H9 (cell line): ENCODE results near the gene PFKP. TPM values are rescaled to one million over a fixed set of nuclear protein-coding genes. Genes with fewer than 3 reads are reported as not detected.

Experiments used
- DNase-seq: peaks from one replicate; pipeline ENCODE4 v3.0.0-alpha.2; 2017
- H2AFZ ChIP-seq: one replicate; pipeline ENCODE4 v1.6.1; 2013; ENCODE audit warnings: mild to moderate bottlenecking, low read length, control low read depth, moderate library complexity
- H2AK5ac ChIP-seq: 2 replicates; pipeline ENCODE4 v1.6.1; 2013; ENCODE audit warnings: low read length, control low read depth, mixed read lengths; ENCODE audit not compliant: insufficient read length
- H2BK120ac ChIP-seq: one replicate; pipeline ENCODE4 v1.6.1; 2013; ENCODE audit warnings: low read depth, mild to moderate bottlenecking, low read length, control low read depth, inconsistent platforms; ENCODE audit not compliant: poor library complexity, severe bottlenecking
- H2BK12ac ChIP-seq: 2 replicates; pipeline ENCODE4 v1.6.1; 2013; ENCODE audit warnings: low read length, control low read depth, mixed read lengths, low read depth; ENCODE audit not compliant: insufficient read length
- H2BK15ac ChIP-seq: 2 replicates; pipeline ENCODE4 v1.6.1; 2013; ENCODE audit warnings: low read depth, low read length, control low read depth
- H2BK20ac ChIP-seq: one replicate; pipeline ENCODE4 v1.6.1; 2013; ENCODE audit warnings: low read depth, mild to moderate bottlenecking, low read length, control low read depth, inconsistent platforms; ENCODE audit not compliant: poor library complexity, severe bottlenecking
- H2BK5ac ChIP-seq: 2 replicates; pipeline ENCODE4 v1.6.1; 2013; ENCODE audit warnings: low read length, control low read depth, mixed read lengths; ENCODE audit not compliant: insufficient read length
- H3K14ac ChIP-seq: 2 replicates; pipeline ENCODE4 v1.6.1; 2013; ENCODE audit warnings: low read length, control low read depth; ENCODE audit not compliant: insufficient read depth
- H3K18ac ChIP-seq: 2 replicates; pipeline ENCODE4 v1.6.1; 2013; ENCODE audit warnings: low read depth, mild to moderate bottlenecking, mixed read lengths, low read length, control low read depth; ENCODE audit not compliant: insufficient read length
- H3K23ac ChIP-seq: 2 replicates; pipeline ENCODE4 v1.6.1; 2013; ENCODE audit warnings: low read length, control low read depth, mixed read lengths, low read depth; ENCODE audit not compliant: insufficient read length
- H3K23me2 ChIP-seq: 2 replicates; pipeline ENCODE4 v1.6.1; 2013; ENCODE audit warnings: low read depth, mild to moderate bottlenecking, mixed read lengths, low read length, control low read depth; ENCODE audit not compliant: insufficient read length, poor library complexity, severe bottlenecking
- H3K27ac ChIP-seq: 2 replicates; pipeline ENCODE4 v1.5.1; 2013; ENCODE audit warnings: low read length, control low read depth, mixed read lengths, low read depth; ENCODE audit not compliant: insufficient read length
- H3K27me3 ChIP-seq: 2 replicates; pipeline ENCODE4 v1.6.1; 2013; ENCODE audit warnings: low read length, control low read depth, inconsistent platforms; ENCODE audit not compliant: insufficient read depth
- H3K4ac ChIP-seq: 2 replicates; pipeline ENCODE4 v1.6.1; 2013; ENCODE audit warnings: low read depth, mild to moderate bottlenecking, control low read depth, inconsistent platforms, low read length, moderate library complexity
- H3K4me1 ChIP-seq: 2 replicates; pipeline ENCODE4 v1.6.1; 2013; ENCODE audit warnings: low read length, control low read depth, inconsistent platforms; ENCODE audit not compliant: insufficient read depth
- H3K4me2 ChIP-seq: 2 replicates; pipeline ENCODE4 v1.6.1; 2013; ENCODE audit warnings: low read length, control low read depth, mixed read lengths; ENCODE audit not compliant: insufficient read length, insufficient read depth
- H3K56ac ChIP-seq: 2 replicates; pipeline ENCODE4 v1.6.1; 2013; ENCODE audit warnings: low read depth, mild to moderate bottlenecking, mixed read lengths, low read length, control low read depth; ENCODE audit not compliant: insufficient read length
- H3K79me1 ChIP-seq: 2 replicates; pipeline ENCODE4 v1.6.1; 2013; ENCODE audit warnings: low read depth, mild to moderate bottlenecking, moderate library complexity, low read length, control low read depth, inconsistent platforms; ENCODE audit not compliant: insufficient read depth, poor library complexity, severe bottlenecking
- H3K79me2 ChIP-seq: 2 replicates; pipeline ENCODE4 v1.6.1; 2013; ENCODE audit warnings: low read length, control low read depth, inconsistent platforms; ENCODE audit not compliant: insufficient read depth
- H3K9ac ChIP-seq: 2 replicates; pipeline ENCODE4 v1.6.1; 2013; ENCODE audit warnings: low read length, control low read depth, mixed read lengths; ENCODE audit not compliant: insufficient read length; ENCODE audit errors: extremely low read depth
- H3K9me3 ChIP-seq: one replicate; pipeline ENCODE4 v1.6.1; 2013; ENCODE audit warnings: low read depth, low read length, inconsistent platforms; ENCODE audit not compliant: control insufficient read depth
- H3T11ph ChIP-seq: one replicate; pipeline ENCODE4 v1.6.1; 2013; ENCODE audit warnings: mild to moderate bottlenecking, low read length, control low read depth, inconsistent platforms
- H4K20me1 ChIP-seq: one replicate; pipeline ENCODE4 v1.6.1; 2013; ENCODE audit not compliant: control insufficient read depth, insufficient read length, insufficient read depth
- H4K5ac ChIP-seq: 2 replicates; pipeline ENCODE4 v1.6.1; 2013; ENCODE audit warnings: low read depth, mild to moderate bottlenecking, mixed read lengths, low read length, control low read depth; ENCODE audit not compliant: insufficient read length
- H4K8ac ChIP-seq: replicated peaks from 2 replicates; pipeline ENCODE4 v1.6.1; 2013; ENCODE audit warnings: low read length, control low read depth, mixed read lengths, low read depth; ENCODE audit not compliant: insufficient read length
- H4K91ac ChIP-seq: 2 replicates; pipeline ENCODE4 v1.6.1; 2013; ENCODE audit warnings: low read depth, mild to moderate bottlenecking, moderate library complexity, mixed read lengths, low read length, control low read depth; ENCODE audit not compliant: insufficient read length
- H3K27ac Mint-ChIP-seq, 3 experiments: 2 replicates in 2 of 3; 3 replicates in 1 of 3; pipeline ENCODE4 v1.8.0; 2020 to 2021; ENCODE audit warnings: mixed read lengths in 3 of 3, mild to moderate bottlenecking in 1 of 3, moderate library complexity in 1 of 3
- H3K27me3 Mint-ChIP-seq: 2 replicates; pipeline ENCODE4 v1.8.0; 2021; ENCODE audit warnings: low read depth, mild to moderate bottlenecking, moderate library complexity, mixed read lengths
- H3K36me3 Mint-ChIP-seq, 3 experiments: 2 replicates in 2 of 3; 3 replicates in 1 of 3; pipeline ENCODE4 v1.8.0; 2020 to 2021; ENCODE audit warnings: low read depth in 3 of 3, mixed read lengths in 3 of 3; ENCODE audit not compliant: insufficient read depth in 1 of 3
- H3K4me1 Mint-ChIP-seq, 2 experiments: 2 replicates each; pipeline ENCODE4 v1.8.0; 2020; ENCODE audit warnings: mixed read lengths in 2 of 2
- H3K4me3 Mint-ChIP-seq, 2 experiments: 2 replicates in 1 of 2; 3 replicates in 1 of 2; pipeline ENCODE4 v1.8.0; 2020 to 2021; ENCODE audit warnings: mild to moderate bottlenecking in 2 of 2, mixed read lengths in 2 of 2, moderate library complexity in 1 of 2
- H3K9me3 Mint-ChIP-seq, 2 experiments: 2 replicates in 1 of 2; 3 replicates in 1 of 2; pipeline ENCODE4 v1.8.0; 2020; ENCODE audit warnings: mild to moderate bottlenecking in 2 of 2, mixed read lengths in 2 of 2, moderate library complexity in 1 of 2
- WGBS: extraction: QIAGEN DNeasy Blood & Tissue Kit; methylation state at CpG from one replicate; pipeline ENCODE4 v1.1.7; 2013; ENCODE audit warnings: missing lambda C conversion rate, low lambda C conversion rate, mixed read lengths; ENCODE audit not compliant: insufficient read length; ENCODE audit errors: extremely low coverage; 5-methylcytosine and 5-hydroxymethylcytosine counted together
- total RNA-seq: library from RNA; stranded (reverse); gene quantifications from 2 replicates; pipeline ENCODE4 v1.2.1, GENCODE V29; 2021
- TF ChIP-seq, protein P1 (sequence below): fragments of 200-600 bp; sonication (generic); conservative IDR thresholded peaks from 3 replicates; pipeline ENCODE4 v1.8.0; 2021; ENCODE audit warnings: antibody characterized with exemption, mild to moderate bottlenecking

PFKP gene
- total RNA-seq, 1 experiment from 2014 or later, result 145 TPM

DNA sequence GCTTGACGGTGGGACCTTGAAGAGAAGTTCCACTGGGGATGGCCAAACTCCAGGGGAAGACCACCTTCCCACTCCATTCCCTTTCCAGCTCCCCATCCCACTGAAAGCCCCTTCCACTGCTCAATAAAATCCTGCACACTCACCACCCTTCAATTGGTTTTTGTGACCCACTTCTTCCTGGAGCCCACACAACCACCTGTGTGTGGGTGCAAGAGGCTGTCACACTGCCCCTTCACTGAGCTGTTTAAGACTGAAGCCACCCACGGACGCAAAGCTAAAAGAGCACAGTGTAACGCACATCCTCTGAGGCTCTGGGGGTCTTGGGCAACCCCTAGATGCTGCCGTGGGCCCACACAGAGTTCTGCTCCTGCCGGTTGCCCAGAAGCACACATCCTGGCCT, 118.0 kb downstream of the PFKP start:
- H3K4me2 ChIP-seq, result no peak overlapping the region
- peaks cover 4% of the 10 kb centered on the region; the same call in 1 of the 2 replicates for H3K4me1 ChIP-seq
- no peak overlapping the region for H2BK20ac ChIP-seq
- no peaks in the 10 kb centered on the region for H3K79me2 ChIP-seq
- Mint-ChIP-seq H3K9me3 (peaks cover 3 to 4% of the 10 kb centered on the region in 2 experiments; a peak in 3 of 5 replicates), H3K4me3 (no peak overlapping the region), H3K36me3 (peaks cover 0 to 3% (median 0%) of the 10 kb centered on the region in 3 experiments; a peak in 2 of 7 replicates), H3K27me3 (no peaks in the 10 kb centered on the region; the same call in none of the 2 replicates), H3K27ac (no peak overlapping the region; a peak in 1 of 7 replicates), H3K4me1 (peaks cover 16 to 24% of the 10 kb centered on the region in 2 experiments)
- no peak overlapping the region for H2BK12ac ChIP-seq
- no peak overlapping the region for H4K91ac ChIP-seq
- no peak overlapping the region for H2BK5ac ChIP-seq
- H3K23ac ChIP-seq, result no peak overlapping the region
- no peak overlapping the region for H3K56ac ChIP-seq
- no peak overlapping the region for H3T11ph ChIP-seq
- no peak overlapping the region for H3K14ac ChIP-seq
- no peak overlapping the region for H3K18ac ChIP-seq
- H3K9ac ChIP-seq, result no peak overlapping the region
- WGBS, result no CpG with 5 or more reads among the region's 6 CpGs
- H2AFZ ChIP-seq, result no peak overlapping the region
- H4K8ac ChIP-seq, result no peak overlapping the region
- H4K20me1 ChIP-seq, result no peaks in the 10 kb centered on the region
- no peak overlapping the region for H2BK15ac ChIP-seq
- no peak overlapping the region for H4K5ac ChIP-seq
- H3K79me1 ChIP-seq, result no peaks in the 10 kb centered on the region
- H3K9me3 ChIP-seq, result no peaks in the 10 kb centered on the region
- H2AK5ac ChIP-seq, result no peak overlapping the region
- H3K4ac ChIP-seq, result no peak overlapping the region
- no peaks in the 10 kb centered on the region for H3K27me3 ChIP-seq
- H3K27ac ChIP-seq, result no peak overlapping the region
- DNase-seq, result no peak
- no peaks in the 10 kb centered on the region for H3K23me2 ChIP-seq
- TF ChIP-seq, protein P1, sequence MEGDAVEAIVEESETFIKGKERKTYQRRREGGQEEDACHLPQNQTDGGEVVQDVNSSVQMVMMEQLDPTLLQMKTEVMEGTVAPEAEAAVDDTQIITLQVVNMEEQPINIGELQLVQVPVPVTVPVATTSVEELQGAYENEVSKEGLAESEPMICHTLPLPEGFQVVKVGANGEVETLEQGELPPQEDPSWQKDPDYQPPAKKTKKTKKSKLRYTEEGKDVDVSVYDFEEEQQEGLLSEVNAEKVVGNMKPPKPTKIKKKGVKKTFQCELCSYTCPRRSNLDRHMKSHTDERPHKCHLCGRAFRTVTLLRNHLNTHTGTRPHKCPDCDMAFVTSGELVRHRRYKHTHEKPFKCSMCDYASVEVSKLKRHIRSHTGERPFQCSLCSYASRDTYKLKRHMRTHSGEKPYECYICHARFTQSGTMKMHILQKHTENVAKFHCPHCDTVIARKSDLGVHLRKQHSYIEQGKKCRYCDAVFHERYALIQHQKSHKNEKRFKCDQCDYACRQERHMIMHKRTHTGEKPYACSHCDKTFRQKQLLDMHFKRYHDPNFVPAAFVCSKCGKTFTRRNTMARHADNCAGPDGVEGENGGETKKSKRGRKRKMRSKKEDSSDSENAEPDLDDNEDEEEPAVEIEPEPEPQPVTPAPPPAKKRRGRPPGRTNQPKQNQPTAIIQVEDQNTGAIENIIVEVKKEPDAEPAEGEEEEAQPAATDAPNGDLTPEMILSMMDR, result no peak
- H2BK120ac ChIP-seq, result no peak overlapping the region
